ENCODE results near the gene STON1. TPM values are rescaled to one million over a fixed set of nuclear protein-coding genes. Genes with fewer than 3 reads are reported as not detected.
A peak's percentile ranks its signal among the peaks of the same experiment; 100 is the strongest.

Gene STON1
- total RNA-seq, 1 donor from 2014 or later, result 0.79 TPM

DNA sequence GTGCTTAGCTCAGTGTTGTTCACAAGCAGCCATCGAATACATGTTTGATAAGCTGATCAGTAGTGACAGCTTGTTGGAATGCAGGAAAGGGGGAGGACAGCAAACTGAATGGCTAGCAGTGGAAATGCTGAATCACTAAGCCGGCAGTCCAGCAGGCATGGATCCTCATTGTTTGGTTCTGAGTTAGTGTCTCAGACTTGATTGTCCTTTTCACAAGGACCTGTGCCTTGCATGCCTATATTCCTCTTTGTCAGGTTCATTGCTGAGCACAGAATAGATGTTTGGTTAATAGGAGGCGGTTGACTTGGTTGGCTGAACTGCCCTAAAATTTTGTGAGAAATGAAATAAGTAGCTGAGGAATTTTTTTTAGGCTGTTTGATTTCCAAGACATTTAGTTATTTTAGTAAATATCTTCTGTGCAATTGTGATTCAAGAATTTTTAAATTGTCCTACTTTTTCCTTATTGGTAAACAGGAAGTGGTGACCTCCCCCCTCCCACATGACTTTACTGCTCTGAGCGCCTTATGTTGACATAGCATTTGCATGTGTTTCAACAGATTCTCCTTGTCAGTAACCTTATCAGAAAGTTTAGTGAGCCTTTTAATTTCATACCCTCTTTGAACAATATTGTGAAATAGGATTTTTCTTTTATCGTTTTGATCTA is 21.4 kb upstream of the STON1 start:
- H3K27me3 ChIP-seq (ENCODE audit: control insufficient read depth, insufficient read depth, low read length), result no peaks in the 10 kb centered on the region
- TF ChIP-seq, protein P1, sequence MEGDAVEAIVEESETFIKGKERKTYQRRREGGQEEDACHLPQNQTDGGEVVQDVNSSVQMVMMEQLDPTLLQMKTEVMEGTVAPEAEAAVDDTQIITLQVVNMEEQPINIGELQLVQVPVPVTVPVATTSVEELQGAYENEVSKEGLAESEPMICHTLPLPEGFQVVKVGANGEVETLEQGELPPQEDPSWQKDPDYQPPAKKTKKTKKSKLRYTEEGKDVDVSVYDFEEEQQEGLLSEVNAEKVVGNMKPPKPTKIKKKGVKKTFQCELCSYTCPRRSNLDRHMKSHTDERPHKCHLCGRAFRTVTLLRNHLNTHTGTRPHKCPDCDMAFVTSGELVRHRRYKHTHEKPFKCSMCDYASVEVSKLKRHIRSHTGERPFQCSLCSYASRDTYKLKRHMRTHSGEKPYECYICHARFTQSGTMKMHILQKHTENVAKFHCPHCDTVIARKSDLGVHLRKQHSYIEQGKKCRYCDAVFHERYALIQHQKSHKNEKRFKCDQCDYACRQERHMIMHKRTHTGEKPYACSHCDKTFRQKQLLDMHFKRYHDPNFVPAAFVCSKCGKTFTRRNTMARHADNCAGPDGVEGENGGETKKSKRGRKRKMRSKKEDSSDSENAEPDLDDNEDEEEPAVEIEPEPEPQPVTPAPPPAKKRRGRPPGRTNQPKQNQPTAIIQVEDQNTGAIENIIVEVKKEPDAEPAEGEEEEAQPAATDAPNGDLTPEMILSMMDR (IDR thresholded peaks at IDR 0.05; ENCODE audit: insufficient read depth, low read length, severe bottlenecking), result no peak
- DNase-seq (ENCODE audit: low read depth) (peak; percentile 67), FAIRE-seq (no peak)
- H3K36me3 ChIP-seq (ENCODE audit: control insufficient read depth, insufficient read depth, low read length), result peaks cover 9% of the 10 kb centered on the region
- no peak overlapping the region for H3K4me3 ChIP-seq (ENCODE audit: low read depth, low read length)

DNA sequence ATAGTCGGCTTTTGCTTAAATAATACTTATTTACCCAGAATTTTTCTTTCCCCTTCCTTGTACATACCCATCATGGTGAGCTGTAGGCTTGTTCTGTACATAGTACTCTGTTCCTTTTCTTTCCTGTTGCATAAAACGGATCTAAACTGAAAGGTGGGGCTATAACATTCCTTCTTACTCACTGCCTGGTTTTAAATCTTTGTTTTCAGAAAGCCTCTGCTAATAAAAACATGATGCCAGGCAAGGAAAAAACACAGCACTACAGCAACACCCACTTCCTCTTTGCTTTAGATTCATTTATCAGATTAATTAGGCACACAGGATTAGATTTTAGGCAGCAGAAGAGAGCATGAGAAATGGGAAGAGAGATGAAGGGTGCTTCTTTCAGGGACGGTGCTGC is 19.6 kb upstream of the STON1 start:
- FAIRE-seq (no peak), DNase-seq (ENCODE audit: low read depth) (peak; percentile 51)
- TF ChIP-seq, protein P1 (IDR thresholded peaks at IDR 0.05; ENCODE audit: insufficient read depth, low read length, severe bottlenecking), result no peak
- Histone ChIP-seq H3K4me3 (ENCODE audit: low read depth, low read length) (no peak overlapping the region), H3K36me3 (ENCODE audit: control insufficient read depth, insufficient read depth, low read length) (peaks cover 8% of the 10 kb centered on the region), H3K27me3 (ENCODE audit: control insufficient read depth, insufficient read depth, low read length) (no peaks in the 10 kb centered on the region)

DNA sequence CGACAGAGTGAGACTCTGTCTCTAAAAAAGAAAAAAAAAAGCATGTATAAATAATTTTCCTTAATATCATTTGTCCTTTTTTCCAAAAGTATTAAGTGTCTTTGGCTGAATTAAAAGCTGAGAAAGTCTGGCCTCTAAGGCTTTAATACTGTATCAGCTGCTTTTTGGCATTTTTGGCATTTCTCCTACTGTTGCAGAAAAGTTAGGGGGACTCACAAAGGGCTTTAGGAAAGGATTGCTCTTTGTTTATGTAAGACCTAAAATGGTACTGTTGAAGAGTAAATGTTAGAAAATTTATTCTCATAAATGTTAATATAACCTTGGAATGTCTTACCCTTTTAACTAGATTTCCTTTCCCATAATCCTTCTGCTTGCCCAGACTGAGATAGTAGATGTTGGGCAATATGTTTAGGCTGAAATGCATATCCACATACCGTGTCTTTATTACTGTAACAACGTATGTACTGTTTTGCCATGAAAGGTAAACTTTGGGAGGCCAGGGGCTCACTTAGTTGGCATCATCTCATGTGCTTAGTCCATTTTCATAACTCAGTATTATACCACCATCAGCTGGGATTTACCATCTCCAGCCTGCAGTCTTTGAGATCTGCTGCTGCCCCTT is 18.0 kb upstream of the STON1 start:
- DNase-seq (ENCODE audit: low read depth), result no peak
- Histone ChIP-seq H3K36me3 (ENCODE audit: control insufficient read depth, insufficient read depth, low read length) (peaks cover 9% of the 10 kb centered on the region), H3K4me3 (ENCODE audit: low read depth, low read length) (no peak overlapping the region), H3K27me3 (ENCODE audit: control insufficient read depth, insufficient read depth, low read length) (no peaks in the 10 kb centered on the region)
- TF ChIP-seq, protein P1 (IDR thresholded peaks at IDR 0.05; ENCODE audit: insufficient read depth, low read length, severe bottlenecking), result no peak
- FAIRE-seq, result no peak

DNA sequence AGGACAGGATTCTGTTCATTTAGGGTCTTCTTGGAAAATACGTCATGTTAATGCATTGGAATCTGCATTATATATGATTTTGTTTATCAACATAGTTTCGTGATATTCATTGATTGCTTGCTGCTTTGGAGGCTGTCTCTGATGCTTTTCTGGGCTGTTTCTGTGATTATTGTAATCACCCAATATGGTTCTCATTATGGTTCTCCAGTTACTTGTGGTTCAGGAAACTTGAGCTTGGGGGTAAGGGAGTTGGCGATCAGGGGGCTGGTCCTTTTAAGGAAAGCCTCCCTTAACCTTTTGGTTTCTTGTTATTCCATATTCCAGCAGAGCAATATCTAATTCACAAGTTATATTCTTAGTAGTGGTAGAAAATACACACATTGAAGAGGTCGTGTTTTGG is 17.4 kb upstream of the STON1 start:
- no peak for DNase-seq (ENCODE audit: low read depth)
- no peak for FAIRE-seq
- TF ChIP-seq, protein P1 (IDR thresholded peaks at IDR 0.05; ENCODE audit: insufficient read depth, low read length, severe bottlenecking), result no peak
- Histone ChIP-seq H3K4me3 (ENCODE audit: low read depth, low read length) (no peak overlapping the region), H3K36me3 (ENCODE audit: control insufficient read depth, insufficient read depth, low read length) (peaks cover 9% of the 10 kb centered on the region), H3K27me3 (ENCODE audit: control insufficient read depth, insufficient read depth, low read length) (no peaks in the 10 kb centered on the region)

DNA sequence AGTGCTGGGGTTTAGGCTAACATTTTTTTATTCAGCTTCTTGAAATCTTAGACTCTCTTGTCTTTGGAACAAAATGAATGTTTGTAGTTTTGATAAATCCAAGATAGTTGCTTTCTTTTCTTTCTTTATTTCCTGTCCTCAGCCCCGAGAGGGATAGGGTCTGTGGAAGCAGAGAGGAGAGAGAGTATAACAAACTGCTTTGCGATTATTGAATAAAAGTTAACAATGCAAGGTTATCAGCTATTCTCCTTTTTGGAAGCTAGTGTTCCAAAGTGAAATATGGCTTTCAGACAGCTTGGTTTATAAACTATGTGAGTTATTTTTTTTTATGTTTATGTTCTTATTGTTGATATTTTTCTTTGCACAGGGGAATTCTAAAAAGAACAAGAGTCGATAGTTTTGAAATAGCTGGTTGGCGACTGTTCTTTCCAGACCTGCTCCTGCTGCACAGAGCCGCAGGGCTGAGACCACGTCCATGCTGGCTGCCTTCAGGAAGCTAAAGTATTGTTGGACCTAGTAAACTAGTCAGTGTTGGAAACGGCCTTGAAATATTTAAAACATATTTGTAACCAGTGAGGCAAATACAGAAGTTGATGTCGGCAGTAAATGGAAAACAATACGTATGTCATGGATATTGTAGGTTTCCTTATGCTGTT is 15.5 kb upstream of the STON1 start:
- Histone ChIP-seq H3K36me3 (ENCODE audit: control insufficient read depth, insufficient read depth, low read length) (peaks cover 9% of the 10 kb centered on the region), H3K27me3 (ENCODE audit: control insufficient read depth, insufficient read depth, low read length) (no peaks in the 10 kb centered on the region), H3K4me3 (ENCODE audit: low read depth, low read length) (no peak overlapping the region)
- TF ChIP-seq, protein P1 (IDR thresholded peaks at IDR 0.05; ENCODE audit: insufficient read depth, low read length, severe bottlenecking), result no peak
- no peak for FAIRE-seq
- no peak for DNase-seq (ENCODE audit: low read depth)

Measured in bronchial epithelial cell (primary cell).